Stimulated activated CD4-positive, alpha-beta T cell treated with anti-CD3 and anti-CD28 coated beads, Interleukin-4, amount 100 ng/mL, for 1 hour (primary cell): ENCODE data around the gene LEFTY1.
"Not testable (repeated sequence)": the region's sequence is repeated elsewhere in the genome, so short reads cannot be mapped to it uniquely, and the experiment has no call there.

Experiments
- DNase-seq: peaks from one replicate; pipeline ENCODE4 v3.0.0-alpha.2; 2020

Gene LEFTY1, protein sequence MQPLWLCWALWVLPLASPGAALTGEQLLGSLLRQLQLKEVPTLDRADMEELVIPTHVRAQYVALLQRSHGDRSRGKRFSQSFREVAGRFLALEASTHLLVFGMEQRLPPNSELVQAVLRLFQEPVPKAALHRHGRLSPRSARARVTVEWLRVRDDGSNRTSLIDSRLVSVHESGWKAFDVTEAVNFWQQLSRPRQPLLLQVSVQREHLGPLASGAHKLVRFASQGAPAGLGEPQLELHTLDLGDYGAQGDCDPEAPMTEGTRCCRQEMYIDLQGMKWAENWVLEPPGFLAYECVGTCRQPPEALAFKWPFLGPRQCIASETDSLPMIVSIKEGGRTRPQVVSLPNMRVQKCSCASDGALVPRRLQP

DNA sequence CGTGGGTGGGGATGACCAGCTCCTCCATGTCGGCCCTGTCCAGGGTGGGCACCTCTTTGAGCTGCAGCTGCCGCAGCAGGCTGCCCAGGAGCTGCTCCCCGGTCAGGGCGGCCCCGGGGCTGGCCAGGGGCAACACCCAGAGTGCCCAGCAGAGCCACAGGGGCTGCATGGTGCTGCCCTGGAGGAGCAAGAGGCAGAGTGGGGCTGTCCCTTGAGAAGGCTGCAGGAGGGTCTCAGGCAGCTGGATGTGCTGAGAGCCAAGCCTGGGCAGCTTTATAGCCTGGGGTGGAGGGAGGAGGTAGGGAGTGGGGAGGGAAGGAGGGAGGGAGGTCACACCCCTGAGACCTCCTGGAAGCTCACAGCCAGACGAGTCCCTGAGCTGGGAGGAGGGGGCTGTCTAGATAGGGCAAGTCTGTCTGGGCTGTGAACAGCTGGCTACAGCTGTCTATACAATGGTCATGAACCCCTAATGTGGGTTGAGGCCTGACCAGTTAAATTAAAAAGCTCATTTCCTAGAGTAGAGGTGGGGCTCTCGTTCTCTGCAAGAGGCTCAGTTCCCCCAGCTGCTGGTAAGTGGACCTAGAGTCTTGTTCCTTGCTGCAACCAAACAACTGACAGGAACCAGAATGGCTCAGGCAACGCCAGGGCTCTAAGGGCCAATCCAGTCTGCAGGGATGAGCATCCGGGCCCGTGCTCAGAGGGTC, at the start of gene LEFTY1:
LEFTY1 (minus strand) TSS at position 249 of the 704 bp plus-strand sequence; CDS start at position 169, 80 bp downstream.
- no peak for DNase-seq

DNA sequence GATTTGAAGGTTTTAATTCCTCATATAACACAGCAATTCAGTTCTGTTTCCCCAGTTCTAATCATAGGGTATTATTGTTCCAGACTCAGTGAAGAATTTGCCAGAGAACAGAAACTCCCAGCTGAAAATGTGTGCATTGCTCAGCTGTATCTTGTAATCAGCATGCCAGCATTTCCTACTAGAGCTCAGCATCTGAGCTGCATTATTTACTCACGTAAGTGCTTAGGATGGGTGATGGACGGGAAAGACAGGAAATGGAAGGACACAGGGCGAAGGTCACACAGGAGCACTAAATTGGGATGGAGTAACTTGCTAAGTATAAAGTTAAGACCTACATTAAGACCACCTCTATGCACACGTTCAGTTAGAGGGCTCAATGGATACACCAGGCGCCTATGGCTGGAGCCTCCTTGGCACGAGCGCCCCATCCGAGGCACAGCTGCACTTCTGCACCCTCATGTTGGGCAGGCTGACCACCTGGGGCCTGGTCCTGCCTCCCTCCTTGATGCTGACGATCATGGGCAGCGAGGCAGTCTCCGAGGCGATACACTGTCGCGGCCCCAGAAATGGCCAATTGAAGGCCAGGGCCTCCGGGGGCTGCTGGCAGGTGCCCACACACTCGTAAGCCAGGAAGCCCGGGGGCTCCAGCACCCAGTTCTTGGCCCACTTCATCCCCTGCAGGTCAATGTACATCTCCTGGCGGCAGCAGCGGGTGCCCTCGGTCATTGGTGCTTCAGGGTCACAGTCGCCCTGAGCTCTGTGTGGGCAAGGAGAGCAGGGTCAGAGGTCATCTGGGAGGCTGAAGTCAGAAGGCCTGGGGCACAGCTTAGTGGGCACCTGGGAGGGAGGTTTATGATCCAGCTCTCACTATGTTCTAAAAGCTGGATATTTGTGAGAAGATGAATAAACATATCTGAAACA, 48.4 kb upstream of the LEFTY1 start:
- no peak for DNase-seq

DNA sequence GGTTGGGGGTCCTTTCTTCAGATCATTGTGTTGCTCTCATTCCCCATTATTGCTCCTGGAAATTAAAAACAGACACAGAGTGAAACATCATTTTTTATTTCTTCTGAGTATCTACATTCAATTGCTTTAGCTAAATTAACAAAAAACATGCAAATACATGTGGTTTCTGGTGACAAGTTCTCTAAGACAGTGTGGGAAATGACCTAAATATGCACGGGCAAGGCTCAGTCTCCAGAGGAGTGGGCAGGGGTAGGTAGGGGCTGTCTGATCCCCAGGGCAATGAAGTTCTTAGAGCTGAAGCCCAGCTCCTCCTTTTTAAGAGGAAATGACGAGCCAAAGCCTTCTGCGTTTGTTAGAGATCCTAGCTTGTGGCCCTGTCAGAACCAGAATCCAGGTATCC, 47.6 kb upstream of the LEFTY1 start:
- no peak for DNase-seq

DNA sequence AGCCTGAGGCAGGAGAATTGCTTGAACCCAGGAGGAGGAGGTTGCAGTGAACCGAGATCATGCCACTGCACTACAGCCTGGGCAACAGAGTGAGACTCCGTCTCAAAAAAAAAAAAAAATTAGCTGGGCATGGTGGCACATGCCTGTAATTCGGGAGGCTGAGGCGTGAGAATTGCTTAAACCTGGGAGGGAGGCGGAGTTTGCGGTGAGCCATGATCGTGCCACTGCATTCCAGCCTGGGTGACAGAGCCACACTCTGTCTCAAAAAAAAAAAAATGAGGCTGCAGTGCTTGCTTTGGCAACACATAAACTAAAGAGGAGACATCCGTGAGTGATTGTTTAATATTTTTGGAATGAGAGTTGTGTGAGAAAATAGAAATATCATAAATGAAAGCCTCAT, 47.1 kb upstream of the LEFTY1 start:
- not testable (repeated sequence) for DNase-seq

- no peak for DNase-seq
These were observed 45.8 kb upstream of the LEFTY1 start for GRCh38 chr1:225934711-225935110.

DNA sequence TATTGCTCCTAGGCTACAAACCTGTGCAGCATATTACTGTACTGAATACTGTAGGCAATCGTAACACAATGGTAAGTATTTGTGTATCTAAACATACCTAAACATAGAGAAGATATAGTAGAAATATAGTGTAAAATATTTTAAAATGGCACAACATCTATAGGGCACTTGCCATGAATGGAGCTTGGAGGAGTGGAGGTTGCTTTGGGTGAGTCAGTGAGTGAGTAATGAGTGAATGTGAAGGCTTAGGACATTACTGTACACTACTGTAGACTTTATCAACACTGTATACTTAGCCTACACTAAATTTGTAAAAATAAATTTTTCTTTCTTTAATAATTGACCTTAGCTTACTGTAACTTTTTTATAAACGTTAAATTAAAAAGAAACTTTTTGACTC, 44.1 kb upstream of the LEFTY1 start:
- DNase-seq: no peak

DNA sequence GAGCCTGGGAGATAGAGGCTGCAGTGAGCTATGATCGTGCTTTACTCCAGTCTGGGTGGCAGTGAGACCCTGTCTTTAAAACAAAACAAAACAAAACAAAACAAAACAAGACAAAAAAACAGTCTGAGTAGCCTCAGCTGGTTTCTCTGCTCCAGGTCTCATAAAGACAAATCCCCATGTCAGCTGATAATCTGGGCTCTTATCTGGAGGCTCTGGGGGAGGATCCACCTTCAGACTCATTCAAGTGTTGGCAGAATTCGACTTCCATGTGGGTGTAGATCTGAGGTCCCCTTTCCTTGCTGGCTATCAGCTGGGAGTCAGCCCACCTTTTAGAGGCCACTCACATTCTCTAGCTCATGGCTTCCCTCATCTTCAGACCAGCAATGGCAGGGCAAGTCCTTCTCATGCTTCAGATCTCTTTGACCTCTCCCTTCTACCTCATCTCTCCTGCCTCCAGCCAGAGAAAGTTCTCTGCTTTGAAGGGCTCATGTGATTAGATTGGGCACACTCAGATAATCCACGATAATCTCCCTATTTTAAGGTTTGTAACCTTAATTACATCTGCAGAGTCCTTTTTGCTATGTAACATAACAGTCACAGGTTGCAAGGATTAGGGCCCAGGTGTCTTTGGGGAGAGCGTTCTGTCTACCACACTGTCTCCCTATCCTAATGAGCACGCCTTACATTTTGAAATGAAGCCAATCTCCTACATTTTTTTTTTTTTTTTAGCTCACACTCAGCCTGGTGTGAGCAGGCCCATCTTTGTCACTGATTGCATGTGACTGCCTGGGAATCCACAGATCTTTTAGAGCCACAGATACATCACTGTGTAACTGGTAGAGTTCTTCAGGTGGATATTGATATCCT, 42.6 kb upstream of the LEFTY1 start:
- no peak for DNase-seq

- DNase-seq: no peak
These were observed 41.6 kb upstream of the LEFTY1 start for GRCh38 chr1:225930566-225930965.

DNA sequence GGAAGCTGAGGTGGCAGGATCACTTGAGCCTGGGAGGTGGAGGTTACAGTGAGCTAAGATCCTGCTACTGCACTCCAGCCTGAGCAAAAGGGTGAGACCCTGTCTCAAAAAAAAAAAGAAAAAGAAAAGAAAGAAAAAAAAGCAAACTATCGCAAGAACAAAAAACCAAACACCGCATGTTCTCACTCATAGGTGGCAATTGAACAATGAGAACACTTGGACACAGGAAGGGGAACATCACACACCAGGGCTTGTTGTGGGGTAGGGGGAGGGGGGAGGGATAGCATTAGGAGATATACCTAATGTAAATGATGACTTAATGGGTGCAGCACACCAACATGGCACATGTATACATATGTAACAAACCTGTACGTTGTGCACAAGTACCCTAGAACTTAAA, 40.5 kb upstream of the LEFTY1 start:
- not testable (repeated sequence) for DNase-seq

DNA sequence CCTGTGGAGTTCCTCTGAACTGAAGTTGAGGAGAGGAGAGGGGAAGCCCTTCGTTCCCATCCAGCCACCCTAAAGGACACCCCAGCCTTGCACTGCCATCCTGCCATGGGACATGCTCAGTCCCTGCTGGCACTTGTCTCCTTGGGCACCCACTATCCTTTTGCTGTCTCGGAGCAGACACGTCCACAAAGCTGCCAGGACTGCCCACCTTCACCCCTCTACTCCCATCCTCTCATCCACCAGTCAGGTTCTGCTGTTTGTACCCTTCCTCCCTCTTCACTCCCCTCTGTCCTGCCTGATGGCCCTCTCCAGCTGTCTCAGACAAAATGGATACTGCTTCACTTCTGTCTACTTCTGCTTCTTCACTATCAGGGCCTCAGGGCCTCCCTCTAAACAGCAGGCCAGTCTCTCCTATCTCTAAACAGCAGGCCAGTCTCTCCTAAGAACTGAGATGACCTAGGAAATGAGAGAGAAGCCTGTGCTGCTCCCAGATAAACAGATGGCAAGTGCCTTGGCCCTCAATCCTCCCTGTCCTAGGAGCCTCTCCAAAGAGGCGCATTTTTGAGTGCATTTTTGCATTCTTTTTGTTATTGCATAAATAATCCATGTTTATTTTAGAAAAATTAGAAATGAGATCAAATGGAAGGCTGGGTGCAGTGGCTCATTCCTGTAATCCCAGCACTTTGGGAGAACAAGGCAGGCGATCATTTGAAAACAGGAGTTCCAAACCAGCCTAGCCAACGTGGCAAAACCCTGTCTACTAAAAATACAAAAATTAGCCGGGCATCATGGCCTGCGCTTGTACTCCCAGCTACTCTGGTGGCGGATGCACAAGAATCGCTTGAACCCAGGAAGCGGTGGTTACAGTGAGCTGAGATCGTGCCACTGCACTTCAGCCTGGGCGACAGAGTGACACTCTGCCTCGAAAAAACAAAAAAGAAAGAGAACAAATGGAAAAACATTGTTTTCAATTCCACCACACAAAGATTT, 39.5 kb upstream of the LEFTY1 start:
- no peak for DNase-seq

- DNase-seq: no peak
These were observed 37.7 kb upstream of the LEFTY1 start for GRCh38 chr1:225926551-225927113.

- peak; percentile 94 for DNase-seq
These were observed 35.0 kb upstream of the LEFTY1 start, which contains the start of gene PYCR2 for GRCh38 chr1:225923692-225924555. PYCR2 (minus strand) TSS chr1:225924250; CDS start chr1:225924110, 140 bp downstream.

GRCh38 chr1:225923381-225923691, 34.4 kb upstream of the LEFTY1 start:
- DNase-seq: no peak

GRCh38 chr1:225921734-225922709, 33.1 kb upstream of the LEFTY1 start:
- no peak for DNase-seq

DNA sequence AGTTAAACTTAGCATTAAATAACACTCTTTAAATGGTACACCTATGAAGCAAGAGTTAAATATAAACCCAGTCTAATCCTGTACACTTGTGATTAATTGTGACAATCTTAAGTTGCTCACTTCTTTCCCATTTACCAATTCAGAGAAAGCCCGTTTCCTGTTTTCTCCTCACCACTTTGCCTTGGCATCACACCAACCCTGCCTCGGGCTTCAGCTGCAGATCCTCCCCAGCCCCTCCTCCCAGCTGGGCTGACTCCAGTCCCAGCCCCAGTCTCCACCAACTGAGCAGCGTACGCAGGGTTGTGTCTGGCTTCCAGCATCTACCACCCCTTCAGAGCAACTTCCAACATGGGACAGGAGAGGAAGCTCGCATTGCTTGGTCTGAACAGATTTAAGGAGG, 31.0 kb upstream of the LEFTY1 start:
- no peak for DNase-seq

GRCh38 chr1:225918280-225918679, 29.3 kb upstream of the LEFTY1 start:
- no peak for DNase-seq

GRCh38 chr1:225917536-225917935, 28.6 kb upstream of the LEFTY1 start:
- no peak for DNase-seq

- DNase-seq: no peak
These were observed 28.2 kb upstream of the LEFTY1 start for GRCh38 chr1:225917101-225917500.
